Peyer's patch (tissue), 4 donors: ENCODE data around the gene CYP24A1.

Source experiments
- POLR2A ChIP-seq, 2 donors: fragments of 450-650 bp; IDR thresholded peaks; one replicate each; pipeline ENCODE4 v1.5.1; 2017; ENCODE audit warnings: antibody characterized with exemption in 2 of 2, mild to moderate bottlenecking in 2 of 2, moderate library complexity in 2 of 2
- TF ChIP-seq, protein P1 (sequence below), 6 experiments: fragments of 450-650 bp in 4 of 6; fragments of 200-600 bp in 2 of 6; sonication (generic) in 1 of 6; IDR thresholded peaks; one replicate each; pipeline ENCODE4 v1.5.1; 2017 to 2019; ENCODE audit warnings: antibody characterized with exemption in 6 of 6, mild to moderate bottlenecking in 3 of 6, moderate library complexity in 1 of 6

DNA sequence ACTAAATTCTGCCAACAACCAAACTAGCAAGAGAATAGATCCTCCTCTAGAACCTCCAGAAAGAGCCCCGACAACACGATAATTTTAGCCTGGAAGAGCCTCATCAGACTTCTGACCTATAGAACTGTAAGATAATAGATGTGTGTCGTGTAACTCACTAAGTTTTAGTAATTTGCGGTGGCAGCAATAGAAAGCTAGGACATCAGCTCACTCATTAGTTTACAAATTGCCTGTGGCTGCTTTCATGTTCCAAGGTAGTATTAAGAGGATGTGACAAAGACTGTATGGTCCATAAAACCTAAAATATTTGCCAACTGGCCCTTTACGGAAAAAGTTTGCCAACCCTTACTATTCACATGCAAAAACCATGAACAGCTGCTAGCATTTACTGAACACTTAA, 17.3 kb downstream of the CYP24A1 start:
- TF ChIP-seq, protein P1, sequence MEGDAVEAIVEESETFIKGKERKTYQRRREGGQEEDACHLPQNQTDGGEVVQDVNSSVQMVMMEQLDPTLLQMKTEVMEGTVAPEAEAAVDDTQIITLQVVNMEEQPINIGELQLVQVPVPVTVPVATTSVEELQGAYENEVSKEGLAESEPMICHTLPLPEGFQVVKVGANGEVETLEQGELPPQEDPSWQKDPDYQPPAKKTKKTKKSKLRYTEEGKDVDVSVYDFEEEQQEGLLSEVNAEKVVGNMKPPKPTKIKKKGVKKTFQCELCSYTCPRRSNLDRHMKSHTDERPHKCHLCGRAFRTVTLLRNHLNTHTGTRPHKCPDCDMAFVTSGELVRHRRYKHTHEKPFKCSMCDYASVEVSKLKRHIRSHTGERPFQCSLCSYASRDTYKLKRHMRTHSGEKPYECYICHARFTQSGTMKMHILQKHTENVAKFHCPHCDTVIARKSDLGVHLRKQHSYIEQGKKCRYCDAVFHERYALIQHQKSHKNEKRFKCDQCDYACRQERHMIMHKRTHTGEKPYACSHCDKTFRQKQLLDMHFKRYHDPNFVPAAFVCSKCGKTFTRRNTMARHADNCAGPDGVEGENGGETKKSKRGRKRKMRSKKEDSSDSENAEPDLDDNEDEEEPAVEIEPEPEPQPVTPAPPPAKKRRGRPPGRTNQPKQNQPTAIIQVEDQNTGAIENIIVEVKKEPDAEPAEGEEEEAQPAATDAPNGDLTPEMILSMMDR (IDR thresholded peaks at IDR 0.05): no peak
- no peak for TF ChIP-seq POLR2A (IDR thresholded peaks at IDR 0.05)
